OCI-M2 (cell line): ENCODE measurements around the gene C2orf42.
A peak's percentile ranks its signal among the peaks of the same experiment; 100 is the strongest.
"Not testable (repeated sequence)": the region's sequence is repeated elsewhere in the genome, so short reads cannot be mapped to it uniquely, and the experiment has no call there.

Source experiments
- DNase-seq: peaks from one replicate; lab custom pipeline; 2025; ENCODE audit not compliant: unreplicated experiment; lab: John Stamatoyannopoulos, UW

The C2orf42 gene

GRCh38 chr2:70173520-70173919, 17.3 kb downstream of the C2orf42 start:
- DNase-seq = no peak

- not testable (repeated sequence) for DNase-seq
Measured at GRCh38 chr2:70169654-70170245, 21.1 kb downstream of the C2orf42 start.

DNA sequence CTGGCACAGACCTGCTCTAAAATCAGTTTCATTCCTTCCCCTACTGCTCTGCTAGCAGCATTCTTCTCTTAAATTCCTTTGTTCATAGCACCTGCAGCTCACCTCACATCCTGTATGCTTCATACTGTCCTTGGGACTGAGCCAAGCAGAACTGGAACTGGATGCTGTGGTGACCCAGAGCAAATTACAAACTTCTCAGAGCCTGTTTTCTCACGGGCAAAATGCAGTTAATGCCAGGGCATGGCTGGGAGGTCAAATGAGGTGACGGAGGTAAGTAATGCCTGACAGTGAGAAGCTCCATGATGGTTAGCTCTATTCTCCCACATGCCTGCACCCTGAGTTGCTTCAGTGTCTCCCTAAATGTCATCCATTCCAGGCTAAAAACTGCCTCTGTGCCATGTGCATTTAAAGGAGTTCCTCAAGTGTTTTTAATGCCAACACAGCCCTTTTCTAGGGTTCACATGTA, 29.7 kb downstream of the C2orf42 start:
- no peak for DNase-seq

GRCh38 chr2:70160545-70160944, 30.3 kb downstream of the C2orf42 start:
- no peak for DNase-seq

GRCh38 chr2:70149130-70149686, 41.6 kb downstream of the C2orf42 start:
- not testable (repeated sequence) for DNase-seq

- not testable (repeated sequence) for DNase-seq
Measured at GRCh38 chr2:70148211-70148760, 42.5 kb downstream of the C2orf42 start.

DNA sequence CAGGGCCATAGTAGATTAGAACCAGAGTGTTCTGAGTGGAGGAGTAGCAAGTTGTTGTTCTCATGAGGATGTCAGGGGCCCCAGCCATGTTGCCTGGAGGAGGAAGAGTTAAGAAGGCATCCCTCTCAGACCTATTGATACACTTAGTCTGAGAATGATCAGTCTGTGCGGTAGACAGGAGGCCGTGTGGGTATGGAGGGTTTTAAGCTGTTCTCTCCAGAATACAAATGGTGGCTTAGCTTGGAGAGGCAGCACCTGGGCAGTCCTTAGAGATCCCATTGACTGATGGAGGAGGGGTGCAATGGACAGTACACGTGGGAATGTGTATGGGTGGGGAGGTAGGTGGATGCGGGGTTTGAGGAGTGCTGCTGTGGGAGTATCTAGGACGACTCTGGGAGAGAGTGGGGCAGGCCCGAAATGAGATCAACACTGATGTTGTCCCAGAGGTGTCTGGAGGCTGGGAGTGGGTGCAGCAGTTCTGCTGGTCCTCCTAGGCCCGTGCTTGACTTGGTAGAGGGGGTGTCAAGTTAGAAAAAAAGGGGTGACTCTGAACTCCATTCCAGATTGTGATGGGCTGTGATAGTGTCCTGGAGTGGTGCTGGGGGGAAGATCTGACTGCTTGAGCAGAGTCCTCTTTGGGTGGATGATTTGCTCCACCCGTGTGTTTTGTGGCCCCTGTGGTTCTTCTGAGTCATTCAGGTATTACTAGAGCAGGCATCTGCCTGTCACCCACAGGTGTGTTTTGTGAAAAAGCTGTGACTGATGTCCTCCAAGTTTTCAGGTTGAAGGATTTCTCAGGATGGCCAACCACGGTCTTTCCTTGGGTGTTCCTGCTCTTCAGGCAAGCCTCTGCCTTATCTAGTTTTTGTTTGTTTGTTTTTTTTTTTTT, 44.7 kb downstream of the C2orf42 start:
- DNase-seq = no peak

DNA sequence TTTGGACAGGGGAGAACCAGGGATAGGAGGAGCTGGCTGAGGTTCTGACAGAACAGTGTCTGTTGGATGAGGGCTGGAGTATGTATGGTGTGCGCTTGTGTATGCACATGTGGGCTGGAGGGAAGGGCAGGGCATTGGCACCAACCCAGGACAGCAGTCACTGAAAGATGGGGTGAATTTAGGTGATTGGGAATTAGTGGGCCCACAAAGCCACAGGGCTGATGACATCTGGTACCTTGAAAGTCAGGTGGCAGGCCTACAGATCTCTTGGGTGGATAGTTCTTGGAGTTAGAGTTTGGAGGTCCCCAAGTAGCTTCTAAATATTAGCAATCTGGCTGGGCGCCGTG, 45.7 kb downstream of the C2orf42 start:
- DNase-seq = no peak

DNA sequence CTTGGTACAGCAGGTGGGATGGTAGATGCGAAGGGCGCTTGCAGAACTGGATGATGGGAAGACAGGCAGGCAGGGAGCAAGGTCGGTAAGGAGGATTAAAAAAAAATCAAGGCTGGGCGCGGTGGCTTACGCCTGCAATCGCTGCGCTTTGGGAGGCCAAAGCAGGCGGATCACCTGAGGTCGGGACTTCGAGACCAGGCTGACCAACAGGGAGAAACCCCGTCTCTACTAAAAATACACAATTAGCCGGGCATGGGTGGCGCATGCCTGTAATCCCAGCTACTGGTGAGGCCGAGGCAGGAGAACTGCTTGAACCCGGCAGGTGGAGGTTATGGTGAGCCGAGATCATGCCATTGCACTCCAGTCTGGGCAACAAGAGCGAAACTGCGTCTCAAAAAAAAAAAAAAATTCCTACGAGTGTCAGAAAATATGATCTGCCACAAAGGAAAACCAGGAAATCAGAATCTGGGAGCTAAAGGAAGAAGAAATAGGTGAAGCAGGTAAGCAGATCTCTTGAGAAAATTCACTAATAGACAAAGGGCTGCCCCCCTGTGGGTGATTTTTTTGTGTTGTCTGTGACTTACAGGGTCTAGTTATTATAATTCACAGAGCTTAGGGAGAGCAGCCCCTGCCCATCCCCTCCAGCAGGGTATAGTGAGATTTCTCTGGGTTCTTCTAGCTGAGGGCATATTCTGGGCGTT, 46.2 kb downstream of the C2orf42 start:
- DNase-seq = no peak

GRCh38 chr2:70143314-70144150, 47.3 kb downstream of the C2orf42 start:
- DNase-seq = no peak

DNA sequence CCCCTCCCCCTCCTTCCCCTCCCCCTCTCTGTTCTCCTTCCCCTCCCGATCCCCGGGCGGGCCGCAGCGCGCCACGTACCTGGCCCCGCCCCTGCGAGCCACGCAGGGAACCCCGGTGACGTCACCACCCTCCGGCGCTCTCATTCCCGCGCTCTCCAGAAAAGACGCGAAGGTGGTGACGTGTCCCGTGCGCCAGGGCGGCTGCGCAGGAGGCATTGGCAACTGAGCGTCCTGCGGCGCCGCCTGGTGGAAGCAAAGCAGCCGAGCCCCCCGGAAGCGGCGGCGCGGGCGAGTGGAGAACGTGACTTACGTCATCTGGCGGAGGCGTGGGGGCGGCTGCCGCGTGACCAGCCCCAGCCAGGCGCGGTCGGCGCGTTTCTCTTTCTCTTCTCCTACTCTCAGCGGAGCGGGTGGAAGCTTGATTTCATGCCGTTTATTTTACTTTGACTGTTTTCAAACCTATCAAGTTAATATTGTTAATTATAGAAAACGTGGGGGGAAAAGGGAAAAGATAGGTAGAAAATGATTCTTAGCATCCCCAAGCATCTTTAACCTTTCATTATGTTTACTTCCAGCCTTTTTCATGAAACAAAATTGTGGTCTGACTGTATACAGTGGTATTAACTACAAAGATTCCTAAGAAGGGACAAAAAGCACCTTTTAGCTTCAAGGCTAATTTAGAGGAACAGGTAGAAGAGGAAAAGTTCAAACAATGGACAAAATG, 48.1 kb downstream of the C2orf42 start:
- peak; percentile 71 for DNase-seq

DNA sequence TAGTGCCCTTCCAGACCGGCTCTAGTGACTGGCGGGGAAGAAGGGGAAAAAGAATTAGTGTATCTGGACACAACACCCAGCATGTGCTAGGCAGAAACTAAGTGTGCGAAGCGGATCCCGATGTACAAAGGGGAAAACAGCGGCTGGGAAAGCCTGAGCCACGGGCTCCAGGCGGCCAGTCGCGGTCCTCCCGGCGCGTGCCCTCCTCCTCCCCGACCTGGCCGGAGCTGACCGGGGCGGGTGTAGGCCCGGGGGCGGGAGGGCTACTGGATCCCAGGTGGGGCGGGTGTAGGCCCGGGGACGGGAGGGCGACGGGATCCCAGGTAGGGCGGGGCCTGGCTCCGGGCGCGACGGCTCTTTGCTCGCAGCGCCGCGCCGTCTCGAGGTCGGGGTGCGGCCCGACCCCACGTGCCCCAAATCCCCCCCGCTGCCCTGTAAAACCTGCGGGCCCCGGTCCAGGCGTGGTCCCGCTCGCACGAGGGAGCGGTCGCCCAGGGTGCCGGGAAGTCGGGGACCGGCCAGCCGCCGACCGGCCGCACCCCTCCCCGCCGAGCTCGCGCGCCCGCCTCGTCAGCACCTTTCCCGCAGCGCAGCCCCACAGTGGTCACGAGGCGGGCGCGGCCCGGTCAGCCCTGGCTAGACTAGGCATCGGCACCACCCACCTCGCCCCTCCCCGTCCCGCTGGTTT, 48.8 kb downstream of the C2orf42 start:
- DNase-seq = no peak

DNA sequence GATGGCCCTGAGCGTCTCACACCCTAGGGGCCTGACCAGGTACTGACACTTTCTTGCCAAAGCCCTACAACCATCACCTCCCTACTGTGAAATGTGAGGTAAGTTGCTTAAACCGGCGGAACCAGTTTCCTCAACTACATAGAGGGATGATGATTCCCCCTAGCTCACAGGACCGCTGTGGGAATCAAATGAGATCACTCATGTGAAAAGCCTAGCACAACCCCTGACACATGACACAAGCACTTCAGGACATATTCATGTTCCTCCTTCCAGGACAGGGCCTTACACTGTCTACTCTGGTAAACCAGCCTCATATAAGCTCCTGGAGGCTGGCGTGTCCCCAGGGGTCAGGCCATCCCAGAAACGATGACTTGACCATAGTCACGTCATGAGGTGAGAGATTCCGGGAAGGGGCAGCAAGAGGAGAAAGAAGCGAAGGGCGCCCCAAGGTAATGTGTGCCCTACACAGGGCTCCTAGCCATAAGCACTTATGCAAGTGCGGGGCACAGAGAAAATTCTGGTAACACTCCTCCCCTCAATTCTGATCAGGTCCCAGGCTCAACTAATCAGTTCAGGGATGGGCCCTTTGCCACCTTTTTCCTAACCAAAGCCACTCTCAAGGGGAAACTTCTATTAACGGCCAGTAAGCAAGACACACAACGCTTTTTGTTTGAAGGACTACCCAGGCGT, 49.5 kb downstream of the C2orf42 start:
- DNase-seq = no peak

- no peak for DNase-seq
Measured at GRCh38 chr2:70140791-70141211, 50.0 kb downstream of the C2orf42 start.

- DNase-seq = not testable (repeated sequence)
Measured at GRCh38 chr2:70134323-70134983, 56.4 kb downstream of the C2orf42 start.

- no peak for DNase-seq
Measured at GRCh38 chr2:70133491-70134322, 57.1 kb downstream of the C2orf42 start.

DNA sequence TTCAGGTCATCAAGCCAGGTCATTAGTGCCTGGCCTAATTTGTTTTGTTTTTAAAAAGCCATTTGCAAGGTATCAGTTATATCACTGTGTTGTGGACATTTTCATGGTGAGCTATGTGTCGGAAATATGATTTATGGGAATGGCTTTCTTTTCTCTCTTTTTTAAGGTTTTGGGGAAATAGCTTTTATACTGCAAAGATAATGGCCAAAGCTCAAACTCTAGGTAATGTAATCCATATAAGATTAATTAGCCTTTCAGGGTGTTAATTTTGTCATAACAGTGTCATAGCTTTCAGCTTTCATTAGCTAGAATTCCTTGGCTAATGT, 57.7 kb downstream of the C2orf42 start:
- DNase-seq = no peak
